Measurements from ENCODE around the gene OR4D1.

Gene OR4D1

GRCh38 chr17:58207451-58207850 is 59.3 kb downstream of the OR4D1 start:
- no peak for TF ChIP-seq CTCF (IDR thresholded peaks at IDR 0.05; ENCODE audit: control extremely low read depth, extremely low read depth, low read depth, missing control alignments)
- POLR2A ChIA-PET = no interaction called here
- CTCF ChIA-PET = interaction anchor here (1.7 kb wide), 1 partner anchor 9 kb away, joined by 5 read pairs; no protein-coding TSS in a partner anchor
- no peak for DNase-seq (ENCODE audit: extremely low spot score)

- no peak for TF ChIP-seq CTCF (IDR thresholded peaks at IDR 0.05; ENCODE audit: control extremely low read depth, extremely low read depth, low read depth, missing control alignments)
- ChIA-PET POLR2A (no interaction called here), CTCF (interaction anchor here (0.8 to 1.7 kb wide), 3 partner anchors 9 to 42 kb away, joined by 4 to 5 read pairs (median 4); no protein-coding TSS in a partner anchor)
- no peak for DNase-seq (ENCODE audit: extremely low spot score)
These were observed 60.2 kb downstream of the OR4D1 start for GRCh38 chr17:58208344-58208743.

Measured in GM10248 (cell line).